Measurements from ENCODE around the gene LGI4.

GRCh38 chr19:35146746-35147459, 12.0 kb upstream of the LGI4 start:
- TF ChIP-seq CTCF (conservative IDR thresholded peaks at IDR 0.05; ENCODE audit: low read depth, low read length) (no peak), EZH2 (IDR thresholded peaks at IDR 0.05; ENCODE audit: borderline replicate concordance, low read depth, low read length, poor library complexity, severe bottlenecking) (no peak)

Data from A673 (cell line).